Transverse colon (tissue), 4 donors: ENCODE data around the gene CACYBP.

Source experiments
- EP300 ChIP-seq: sonication (generic); formaldehyde crosslinking; IDR thresholded peaks from one replicate; pipeline ENCODE4 v1.6.1; 2017; ENCODE audit warnings: antibody characterized with exemption, low read depth
- POLR2A ChIP-seq: fragments of 450-650 bp; IDR thresholded peaks from one replicate; pipeline ENCODE4 v1.6.1; 2016; ENCODE audit warnings: antibody characterized with exemption, mild to moderate bottlenecking, moderate library complexity
- POLR2AphosphoS5 ChIP-seq, 3 donors: sonication (generic); formaldehyde crosslinking; IDR thresholded peaks; one replicate each; pipeline ENCODE4 v1.6.1; 2016; ENCODE audit warnings: antibody characterized with exemption in 3 of 3
- TF ChIP-seq, protein P1 (sequence below), 5 experiments: fragments of 200-600 bp in 3 of 5; fragments of 450-650 bp in 2 of 5; sonication (generic) in 3 of 5; IDR thresholded peaks; 1 replicate in 2 of 5; 2 replicates in 3 of 5; pipeline ENCODE4 v1.5.1; 2016 to 2017; ENCODE audit warnings: antibody characterized with exemption in 5 of 5, inconsistent platforms in 3 of 5, mild to moderate bottlenecking in 2 of 5, moderate library complexity in 1 of 5

DNA sequence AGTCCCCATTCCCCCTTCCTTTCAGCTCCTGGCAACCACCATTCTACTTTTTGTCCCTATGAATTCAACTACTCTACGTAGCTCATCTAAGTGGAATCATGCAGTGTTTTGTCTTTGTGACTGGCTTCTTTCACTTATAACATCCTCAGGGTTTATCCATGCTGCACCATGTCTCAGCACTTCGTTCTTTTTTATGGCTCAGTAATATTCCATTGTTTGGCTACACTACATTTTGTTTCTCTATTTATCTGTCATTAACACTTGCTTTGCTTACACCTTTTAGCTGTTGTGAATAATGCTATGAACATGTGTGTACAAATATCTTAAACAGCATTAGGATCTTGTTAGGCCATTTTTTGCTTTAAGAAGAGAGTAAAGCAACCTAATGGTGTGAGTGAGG, 25.0 kb downstream of the CACYBP start:
- TF ChIP-seq POLR2A (no peak), EP300 (no peak), POLR2AphosphoS5 (IDR thresholded peaks at IDR 0.05) (no peak)
- TF ChIP-seq, protein P1, sequence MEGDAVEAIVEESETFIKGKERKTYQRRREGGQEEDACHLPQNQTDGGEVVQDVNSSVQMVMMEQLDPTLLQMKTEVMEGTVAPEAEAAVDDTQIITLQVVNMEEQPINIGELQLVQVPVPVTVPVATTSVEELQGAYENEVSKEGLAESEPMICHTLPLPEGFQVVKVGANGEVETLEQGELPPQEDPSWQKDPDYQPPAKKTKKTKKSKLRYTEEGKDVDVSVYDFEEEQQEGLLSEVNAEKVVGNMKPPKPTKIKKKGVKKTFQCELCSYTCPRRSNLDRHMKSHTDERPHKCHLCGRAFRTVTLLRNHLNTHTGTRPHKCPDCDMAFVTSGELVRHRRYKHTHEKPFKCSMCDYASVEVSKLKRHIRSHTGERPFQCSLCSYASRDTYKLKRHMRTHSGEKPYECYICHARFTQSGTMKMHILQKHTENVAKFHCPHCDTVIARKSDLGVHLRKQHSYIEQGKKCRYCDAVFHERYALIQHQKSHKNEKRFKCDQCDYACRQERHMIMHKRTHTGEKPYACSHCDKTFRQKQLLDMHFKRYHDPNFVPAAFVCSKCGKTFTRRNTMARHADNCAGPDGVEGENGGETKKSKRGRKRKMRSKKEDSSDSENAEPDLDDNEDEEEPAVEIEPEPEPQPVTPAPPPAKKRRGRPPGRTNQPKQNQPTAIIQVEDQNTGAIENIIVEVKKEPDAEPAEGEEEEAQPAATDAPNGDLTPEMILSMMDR (IDR thresholded peaks at IDR 0.05): no peak
